Suprapubic skin (tissue), 4 donors: ENCODE results near the gene SLC6A12. TPM values are rescaled to one million over a fixed set of nuclear protein-coding genes. Genes with fewer than 3 reads are reported as not detected.

Experiments
- DNase-seq, 2 donors: peaks; one replicate each; pipeline ENCODE4 v3.0.0-alpha.2; 2019; ENCODE audit warnings: low spot score in 2 of 2
- H3K27ac ChIP-seq: fragments of 200-600 bp; sonication (generic); one replicate; pipeline ENCODE4 v1.5.1; 2019
- H3K27me3 ChIP-seq: fragments of 200-600 bp; sonication (generic); one replicate; pipeline ENCODE4 v1.5.1; 2019
- H3K36me3 ChIP-seq: fragments of 200-600 bp; sonication (generic); one replicate; pipeline ENCODE4 v1.5.1; 2019
- H3K4me1 ChIP-seq: fragments of 200-600 bp; sonication (generic); one replicate; pipeline ENCODE4 v1.5.1; 2019
- H3K4me3 ChIP-seq: fragments of 200-600 bp; sonication (generic); one replicate; pipeline ENCODE4 v1.5.1; 2019; ENCODE audit warnings: mild to moderate bottlenecking
- H3K9me3 ChIP-seq: fragments of 200-600 bp; sonication (generic); one replicate; pipeline ENCODE4 v1.5.1; 2019
- CTCF ChIP-seq, 2 donors: fragments of 200-600 bp in 1 of 2; fragments of 450-650 bp in 1 of 2; sonication (generic) in 1 of 2; IDR thresholded peaks; one replicate each; pipeline ENCODE4 v1.5.1; 2016 to 2019; ENCODE audit warnings: antibody characterized with exemption in 2 of 2, mild to moderate bottlenecking in 1 of 2, moderate library complexity in 1 of 2
- EP300 ChIP-seq: sonication (generic); formaldehyde crosslinking; IDR thresholded peaks from one replicate; pipeline ENCODE4 v1.6.1; 2017; ENCODE audit warnings: antibody characterized with exemption
- POLR2A ChIP-seq, 2 donors: fragments of 450-650 bp; IDR thresholded peaks; one replicate each; pipeline ENCODE4 v1.6.1; 2017; ENCODE audit warnings: antibody characterized with exemption in 2 of 2, mild to moderate bottlenecking in 2 of 2, moderate library complexity in 2 of 2
- POLR2AphosphoS5 ChIP-seq, 3 donors: sonication (generic); formaldehyde crosslinking; IDR thresholded peaks; one replicate each; pipeline ENCODE4 v1.6.1; 2017; ENCODE audit warnings: antibody characterized with exemption in 3 of 3
- WGBS: methylation state at CpG from one replicate; pipeline ENCODE4 v1.1.5; 2018; 5-methylcytosine and 5-hydroxymethylcytosine counted together
- total RNA-seq, 4 donors: library from RNA; depleted of rRNA; stranded (reverse); fragments of >200 nt; gene quantifications; one replicate each; pipeline ENCODE4 v1.1.0, GENCODE V29; 2016

The SLC6A12 gene
- total RNA-seq, 4 donors from 2014 or later, result 3.1 to 6.0 TPM; not detected in 2

GRCh38 chr12:234019-234418 is 20.1 kb upstream of the SLC6A12 start:
- H3K9me3 ChIP-seq, result peaks cover 16% of the 10 kb centered on the region
- no peaks in the 10 kb centered on the region for H3K36me3 ChIP-seq
- no peaks in the 10 kb centered on the region for H3K4me1 ChIP-seq
- DNase-seq, result peak in 1 of 2 donors; percentile 64
- no peak overlapping the region for H3K27ac ChIP-seq
- H3K27me3 ChIP-seq, result peaks cover 15% of the 10 kb centered on the region
- TF ChIP-seq EP300 (no peak), POLR2A (IDR thresholded peaks at IDR 0.05) (no peak), POLR2AphosphoS5 (IDR thresholded peaks at IDR 0.05) (no peak), CTCF (IDR thresholded peaks at IDR 0.05) (no peak)
- 86% methylated on average over 7 of the region's 7 CpGs for WGBS
- no peak overlapping the region for H3K4me3 ChIP-seq

- H3K9me3 ChIP-seq, result peaks cover 16% of the 10 kb centered on the region
- WGBS, result 72% methylated on average over 3 of the region's 3 CpGs
- no peaks in the 10 kb centered on the region for H3K4me1 ChIP-seq
- H3K36me3 ChIP-seq, result no peaks in the 10 kb centered on the region
- TF ChIP-seq POLR2A (IDR thresholded peaks at IDR 0.05) (no peak), POLR2AphosphoS5 (IDR thresholded peaks at IDR 0.05) (no peak), EP300 (no peak), CTCF (IDR thresholded peaks at IDR 0.05) (no peak)
- peaks cover 15% of the 10 kb centered on the region for H3K27me3 ChIP-seq
- no peak overlapping the region for H3K4me3 ChIP-seq
- no peak for DNase-seq
- H3K27ac ChIP-seq, result no peak overlapping the region
These were observed 19.6 kb upstream of the SLC6A12 start for GRCh38 chr12:233615-233968.

DNA sequence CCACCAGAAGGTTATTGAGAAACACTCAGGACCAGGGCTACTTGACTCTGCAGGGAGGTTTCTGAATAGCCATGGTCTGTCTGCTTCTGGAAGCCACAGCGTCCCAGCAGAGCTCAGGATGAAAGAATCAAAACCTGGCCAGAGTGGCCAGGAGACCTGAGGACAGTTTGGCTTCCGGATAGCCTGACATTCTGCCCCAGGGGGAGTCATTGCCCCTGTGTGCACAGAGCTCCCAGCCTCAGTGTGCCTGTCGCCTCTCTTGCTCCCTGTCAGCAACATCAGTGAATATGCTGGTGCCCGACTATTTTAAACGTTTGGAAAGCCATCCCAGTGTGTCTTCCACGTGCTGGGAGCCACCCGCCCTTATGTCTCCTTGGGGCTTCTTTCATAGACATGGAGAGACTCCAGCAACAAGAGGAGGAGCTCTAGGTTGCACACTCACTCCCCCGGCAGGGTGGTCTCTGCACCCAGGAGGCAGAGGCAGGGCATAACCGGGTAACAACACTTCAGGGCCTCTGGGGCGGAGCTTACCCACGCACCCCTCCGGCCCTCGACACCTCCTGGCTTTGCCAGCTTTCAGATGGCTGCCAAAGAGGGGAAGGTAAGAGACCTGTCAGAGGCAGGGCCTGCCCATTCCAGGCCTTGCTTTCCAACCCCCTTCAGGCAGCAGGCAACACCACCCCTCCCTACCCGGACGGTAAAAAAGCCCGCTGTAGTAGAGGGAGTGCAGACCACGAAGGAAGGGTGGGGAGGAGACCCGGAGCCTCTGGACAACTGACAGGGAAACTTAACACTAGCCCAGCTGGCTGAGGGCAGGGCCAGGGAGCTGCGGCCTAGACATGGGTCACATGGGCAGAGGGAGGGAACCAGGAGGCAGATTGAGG is 19.0 kb upstream of the SLC6A12 start:
- H3K4me1 ChIP-seq, result no peaks in the 10 kb centered on the region
- 25% methylated on average over 6 of the region's 19 CpGs for WGBS
- peaks cover 15% of the 10 kb centered on the region for H3K27me3 ChIP-seq
- peaks cover 12% of the 10 kb centered on the region for H3K9me3 ChIP-seq
- H3K36me3 ChIP-seq, result no peaks in the 10 kb centered on the region
- H3K27ac ChIP-seq, result no peak overlapping the region
- no peak overlapping the region for H3K4me3 ChIP-seq
- TF ChIP-seq POLR2AphosphoS5 (IDR thresholded peaks at IDR 0.05) (no peak), EP300 (no peak), CTCF (IDR thresholded peaks at IDR 0.05) (no peak), POLR2A (IDR thresholded peaks at IDR 0.05) (no peak)
- DNase-seq, result peak in 1 of 2 donors; percentile 64

DNA sequence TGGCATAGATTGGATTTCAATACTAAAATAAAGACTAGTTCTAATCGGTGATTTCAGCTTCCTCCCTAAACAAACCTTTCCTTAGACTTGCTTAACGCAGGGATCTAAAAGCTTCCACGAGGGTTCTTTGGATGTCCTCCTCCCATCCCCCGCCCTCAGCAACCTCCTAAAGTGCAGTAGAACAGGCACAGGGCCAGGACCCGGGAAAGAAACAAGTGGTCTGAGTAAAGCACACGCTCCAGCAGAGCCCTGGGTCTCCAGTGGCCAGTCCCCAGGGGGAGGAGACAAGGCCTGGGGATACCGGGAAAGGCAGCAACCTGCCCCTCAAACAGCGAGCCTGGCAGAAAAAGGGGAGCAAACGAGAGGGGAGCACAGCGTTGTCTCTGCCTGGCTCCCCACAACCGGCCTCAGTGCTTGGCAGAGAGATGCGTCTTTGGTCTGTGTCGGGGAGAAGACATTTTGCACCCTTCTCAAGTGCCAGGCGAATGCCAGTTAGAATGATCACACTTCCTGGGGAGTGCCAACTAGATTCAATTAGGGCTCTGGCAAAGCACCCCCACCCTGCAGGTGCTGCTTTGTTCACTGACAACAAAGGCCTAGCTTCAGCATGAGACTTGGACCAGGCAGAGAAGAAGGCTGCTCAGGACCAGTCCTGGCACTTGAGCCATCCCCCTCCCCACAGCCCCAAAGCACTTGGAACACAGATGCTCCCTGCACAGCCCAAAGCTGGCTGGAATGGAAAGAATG is 17.1 kb upstream of the SLC6A12 start:
- TF ChIP-seq CTCF (IDR thresholded peaks at IDR 0.05) (no peak), POLR2A (IDR thresholded peaks at IDR 0.05) (no peak), EP300 (no peak), POLR2AphosphoS5 (IDR thresholded peaks at IDR 0.05) (no peak)
- WGBS, result 64% methylated on average over 14 of the region's 14 CpGs
- Histone ChIP-seq H3K27ac (no peak overlapping the region), H3K9me3 (peaks cover 6% of the 10 kb centered on the region), H3K4me3 (no peak overlapping the region), H3K36me3 (no peaks in the 10 kb centered on the region), H3K27me3 (peaks cover 23% of the 10 kb centered on the region), H3K4me1 (no peaks in the 10 kb centered on the region)
- DNase-seq, result peak in 1 of 2 donors; percentile 52
